ENCODE data around the gene PRKN.

- peak; percentile 36 for TF ChIP-seq CTCF (IDR thresholded peaks at IDR 0.05)
- TF ChIP-seq ZFX (IDR thresholded peaks at IDR 0.05; ENCODE audit: borderline replicate concordance) = no peak
Measured at GRCh38 chr6:162123797-162124196, 603.8 kb downstream of the PRKN start.

Measured in 22Rv1 (cell line).